ENCODE results near the gene SLC16A11. TPM values are rescaled to one million over a fixed set of nuclear protein-coding genes. Genes with fewer than 3 reads are reported as not detected.
A peak's percentile ranks its signal among the peaks of the same experiment; 100 is the strongest.

SLC16A11 gene
- total and polyA plus RNA-seq, 2 donors from 2014 or later, result 2.1 to 7.8 TPM

- intact Hi-C loops (cut with DNase I), result no loop called here
- Histone ChIP-seq H3K9me3 (ENCODE audit: control insufficient read depth in 2 of 3, insufficient read depth in 1 of 3, low read length in 3 of 3) (no peaks in the 10 kb centered on the region), H3K4me1 (ENCODE audit: control insufficient read depth in 2 of 3, insufficient read depth in 2 of 3, low read depth in 1 of 3, low read length in 3 of 3) (peaks cover 3 to 20% (median 10%) of the 10 kb centered on the region in 3 donors), H3K36me3 (ENCODE audit: control insufficient read depth in 2 of 3, insufficient read depth in 3 of 3, low read length in 3 of 3) (no peaks in the 10 kb centered on the region), H3K27ac (ENCODE audit: low read depth in 2 of 2, low read length in 2 of 2) (peak overlapping the region in 1 of 2 donors; percentile 51), H3K27me3 (ENCODE audit: control insufficient read depth, insufficient read depth, low read length) (peaks cover 7% of the 10 kb centered on the region), H3K4me3 (ENCODE audit: low read length in 3 of 3) (peak overlapping the region; percentile 25 to 40 (median 35)), H3K9ac (ENCODE audit: low read length in 3 of 3) (peak overlapping the region in 1 of 3 donors; percentile 36)
- DNase-seq (peak in 4 of 5 donors; percentile 42 to 94 (median 76)), FAIRE-seq (peak; percentile 95)
- TF ChIP-seq CTCF (IDR thresholded peaks at IDR 0.05; ENCODE audit: borderline replicate concordance, extremely low read depth, insufficient read depth), result peak; percentile 79
Observed at GRCh38 chr17:7045492-7046126, 1.7 kb upstream of the SLC16A11 start.

- Histone ChIP-seq H3K36me3 (ENCODE audit: control insufficient read depth in 2 of 3, insufficient read depth in 3 of 3, low read length in 3 of 3) (no peaks in the 10 kb centered on the region), H3K9ac (ENCODE audit: low read length in 3 of 3) (no peak overlapping the region), H3K27me3 (ENCODE audit: control insufficient read depth, insufficient read depth, low read length) (peaks cover 7% of the 10 kb centered on the region), H3K4me1 (ENCODE audit: control insufficient read depth in 2 of 3, insufficient read depth in 2 of 3, low read depth in 1 of 3, low read length in 3 of 3) (peaks cover 3 to 24% (median 20%) of the 10 kb centered on the region in 3 donors), H3K9me3 (ENCODE audit: control insufficient read depth in 2 of 3, insufficient read depth in 1 of 3, low read length in 3 of 3) (no peaks in the 10 kb centered on the region), H3K27ac (ENCODE audit: low read depth in 2 of 2, low read length in 2 of 2) (no peak overlapping the region), H3K4me3 (ENCODE audit: low read length in 3 of 3) (peak overlapping the region in 2 of 3 donors; percentile 34 to 53)
- TF ChIP-seq CTCF (IDR thresholded peaks at IDR 0.05; ENCODE audit: borderline replicate concordance, extremely low read depth, insufficient read depth), result no peak
- no peak for FAIRE-seq
- DNase-seq, result peak in 2 of 5 donors; percentile 22 to 72
- intact Hi-C loops (cut with DNase I), result no loop called here
Observed at GRCh38 chr17:7043182-7043496, 753 bp downstream of the SLC16A11 start.

- no peaks in the 10 kb centered on the region for H3K36me3 ChIP-seq (ENCODE audit: control insufficient read depth in 2 of 3, insufficient read depth in 3 of 3, low read length in 3 of 3)
- intact Hi-C loops (cut with DNase I), result no loop called here
- FAIRE-seq, result no peak
- no peaks in the 10 kb centered on the region for H3K9me3 ChIP-seq (ENCODE audit: control insufficient read depth in 2 of 3, insufficient read depth in 1 of 3, low read length in 3 of 3)
- H3K4me1 ChIP-seq (ENCODE audit: control insufficient read depth in 2 of 3, insufficient read depth in 2 of 3, low read depth in 1 of 3, low read length in 3 of 3), result peaks cover 3 to 24% (median 22%) of the 10 kb centered on the region in 3 donors
- no peak overlapping the region for H3K27ac ChIP-seq (ENCODE audit: low read depth in 2 of 2, low read length in 2 of 2)
- peak overlapping the region in 2 of 3 donors; percentile 34 to 53 for H3K4me3 ChIP-seq (ENCODE audit: low read length in 3 of 3)
- DNase-seq, result peak in 3 of 5 donors; percentile 27 to 80 (median 46)
- no peak for TF ChIP-seq CTCF (IDR thresholded peaks at IDR 0.05; ENCODE audit: borderline replicate concordance, extremely low read depth, insufficient read depth)
- H3K9ac ChIP-seq (ENCODE audit: low read length in 3 of 3), result no peak overlapping the region
- peaks cover 7% of the 10 kb centered on the region for H3K27me3 ChIP-seq (ENCODE audit: control insufficient read depth, insufficient read depth, low read length)
Observed at GRCh38 chr17:7042501-7043181, 1.3 kb downstream of the SLC16A11 start.
